IMR-90 (cell line): ENCODE measurements around the gene IL21R. TPM values are rescaled to one million over a fixed set of nuclear protein-coding genes. Genes with fewer than 3 reads are reported as not detected.

Experiments used
- ATAC-seq: fragments of 200-7000 bp; cut with Tn5 transposase; 2 replicates; pipeline ENCODE4 v1.9.1; 2020; ENCODE audit warnings: low read depth, mild to moderate bottlenecking, moderate library complexity
- BruUV-seq: library from RNA; stranded (reverse); fragments of 400-500 nt; replicated peaks from 2 replicates; lab custom pipeline; 2021; lab: Mats Ljungman, UMichigan
- CTCF ChIA-PET: fragments of 300-600 bp; formaldehyde crosslinking; extraction: SDS; loops from one replicate; lab custom pipeline; 2021; ENCODE audit warnings: antibody characterized with exemption; lab: Yijun Ruan, JAX
- POLR2A ChIA-PET: fragments of 300-600 bp; sonication (Branson Sonifier 250); formaldehyde crosslinking; loops from one replicate; lab custom pipeline; 2022; ENCODE audit warnings: antibody characterized with exemption; ENCODE audit not compliant: unreplicated experiment; lab: Charles Lee
- DNase-seq: peaks from one replicate; pipeline ENCODE4 v3.0.0; 2013
- H2AFZ ChIP-seq: replicated peaks from 2 replicates; pipeline ENCODE3; 2013; ENCODE audit warnings: low read length, mild to moderate bottlenecking; ENCODE audit not compliant: poor library complexity
- H2AK5ac ChIP-seq: 2 replicates; pipeline ENCODE4 v1.6.1; 2013; ENCODE audit warnings: low read depth, low read length, inconsistent platforms
- H2AK9ac ChIP-seq: replicated peaks from 2 replicates; pipeline ENCODE3; 2013; ENCODE audit warnings: mild to moderate bottlenecking, low read depth, low read length, moderate library complexity; ENCODE audit not compliant: poor library complexity
- H2BK120ac ChIP-seq: 2 replicates; pipeline ENCODE4 v1.6.1; 2013; ENCODE audit warnings: low read depth, low read length, inconsistent platforms
- H2BK15ac ChIP-seq: 3 replicates; pipeline ENCODE4 v1.6.1; 2013; ENCODE audit warnings: low read depth, low read length, inconsistent platforms
- H2BK20ac ChIP-seq: 2 replicates; pipeline ENCODE4 v1.6.1; 2013; ENCODE audit warnings: low read depth, mild to moderate bottlenecking, inconsistent platforms, low read length, moderate library complexity
- H2BK5ac ChIP-seq: 2 replicates; pipeline ENCODE4 v1.6.1; 2013; ENCODE audit warnings: mild to moderate bottlenecking, low read depth, low read length, inconsistent platforms; ENCODE audit not compliant: poor library complexity, severe bottlenecking
- H3K14ac ChIP-seq: replicated peaks from 2 replicates; pipeline ENCODE4 v1.6.1; 2013; ENCODE audit warnings: low read depth, low read length, inconsistent platforms
- H3K18ac ChIP-seq: 2 replicates; pipeline ENCODE4 v1.6.1; 2013; ENCODE audit warnings: low read depth, low read length, control low read depth
- H3K23ac ChIP-seq: 2 replicates; pipeline ENCODE4 v1.6.1; 2013; ENCODE audit warnings: low read depth, low read length, inconsistent platforms
- H3K27ac ChIP-seq: 2 replicates; pipeline ENCODE4 v1.5.1; 2013; ENCODE audit warnings: mild to moderate bottlenecking, control low read depth, low read length; ENCODE audit not compliant: insufficient read depth
- H3K27me3 ChIP-seq: 2 replicates; pipeline ENCODE4 v1.6.1; 2013; ENCODE audit warnings: low read length; ENCODE audit not compliant: control insufficient read depth, insufficient read depth
- H3K36me3 ChIP-seq: 2 replicates; pipeline ENCODE4 v1.6.1; 2013; ENCODE audit warnings: low read length, mixed read lengths; ENCODE audit not compliant: control insufficient read depth, insufficient read depth
- H3K4ac ChIP-seq: 2 replicates; pipeline ENCODE4 v1.6.1; 2013; ENCODE audit warnings: low read depth, low read length, inconsistent platforms
- H3K4me1 ChIP-seq: 2 replicates; pipeline ENCODE4 v1.6.1; 2013; ENCODE audit warnings: low read length, mixed read lengths; ENCODE audit not compliant: control insufficient read depth, insufficient read depth
- H3K4me2 ChIP-seq: 2 replicates; pipeline ENCODE4 v1.6.1; 2013; ENCODE audit warnings: low read depth, mild to moderate bottlenecking, control low read depth, low read length, moderate library complexity
- H3K4me3 ChIP-seq: 2 replicates; pipeline ENCODE4 v1.5.1; 2013; ENCODE audit warnings: low read depth, mild to moderate bottlenecking, control low read depth, low read length, moderate library complexity; ENCODE audit not compliant: insufficient read depth
- H3K56ac ChIP-seq: 2 replicates; pipeline ENCODE4 v1.6.1; 2013; ENCODE audit warnings: low read length, inconsistent platforms; ENCODE audit not compliant: insufficient read depth; ENCODE audit errors: extremely low read depth
- H3K79me1 ChIP-seq, 2 experiments: 2 replicates each; pipeline ENCODE4 v1.6.1; 2013; ENCODE audit warnings: low read length in 2 of 2, inconsistent platforms in 1 of 2, low read depth in 1 of 2
- H3K9ac ChIP-seq: 2 replicates; pipeline ENCODE4 v1.6.1; 2013; ENCODE audit warnings: low read depth, low read length, control low read depth
- H3K9me1 ChIP-seq: 2 replicates; pipeline ENCODE4 v1.6.1; 2013; ENCODE audit warnings: low read length, inconsistent platforms; ENCODE audit not compliant: insufficient read depth
- H3K9me3 ChIP-seq: 2 replicates; pipeline ENCODE4 v1.6.1; 2013; ENCODE audit warnings: low read length; ENCODE audit not compliant: control insufficient read depth, insufficient read depth
- H4K20me1 ChIP-seq: 2 replicates; pipeline ENCODE4 v1.6.1; 2013; ENCODE audit warnings: low read length, inconsistent platforms; ENCODE audit not compliant: insufficient read depth
- H4K5ac ChIP-seq: 2 replicates; pipeline ENCODE4 v1.6.1; 2013; ENCODE audit warnings: mild to moderate bottlenecking, low read depth, low read length, control low read depth
- H4K8ac ChIP-seq, 2 experiments: 2 replicates each; pipeline ENCODE4 v1.6.1; 2013; ENCODE audit warnings: low read depth in 2 of 2, low read length in 2 of 2, control low read depth in 1 of 2, inconsistent platforms in 1 of 2
- H4K91ac ChIP-seq: 2 replicates; pipeline ENCODE4 v1.6.1; 2013; ENCODE audit warnings: low read depth, low read length, inconsistent platforms; ENCODE audit not compliant: insufficient read depth
- BHLHE40 ChIP-seq: fragments of 150-350 bp; IDR thresholded peaks from 2 replicates; pipeline ENCODE4 v1.6.1; 2016; ENCODE audit warnings: mild to moderate bottlenecking, low read depth, low read length
- CEBPB ChIP-seq: IDR thresholded peaks from 2 replicates; pipeline ENCODE4 v1.6.1; 2012; ENCODE audit warnings: low read depth, low read length, improper control_type of control experiment
- CHD1 ChIP-seq: IDR thresholded peaks from 2 replicates; pipeline ENCODE4 v1.6.1; 2012; ENCODE audit warnings: low read depth, low read length, improper control_type of control experiment
- FOS ChIP-seq: fragments of 150-350 bp; IDR thresholded peaks from 2 replicates; pipeline ENCODE4 v1.6.1; 2016; ENCODE audit warnings: low read depth, low read length
- MAFK ChIP-seq: IDR thresholded peaks from 2 replicates; pipeline ENCODE4 v1.6.1; 2012; ENCODE audit warnings: low read depth, low read length, improper control_type of control experiment
- MXI1 ChIP-seq: IDR thresholded peaks from 2 replicates; pipeline ENCODE4 v1.6.1; 2012; ENCODE audit warnings: low read depth, mild to moderate bottlenecking, low read length, moderate library complexity, borderline replicate concordance
- RAD21 ChIP-seq: IDR thresholded peaks from 2 replicates; pipeline ENCODE4 v1.6.1; 2012; ENCODE audit warnings: low read length, improper control_type of control experiment
- RCOR1 ChIP-seq: IDR thresholded peaks from 2 replicates; pipeline ENCODE4 v1.6.1; 2012; ENCODE audit warnings: mild to moderate bottlenecking, low read length, improper control_type of control experiment; ENCODE audit not compliant: insufficient replicate concordance
- RFX5 ChIP-seq: IDR thresholded peaks from 2 replicates; pipeline ENCODE4 v1.8.0; 2012; ENCODE audit warnings: low read depth, mild to moderate bottlenecking, low read length, moderate library complexity
- SMC3 ChIP-seq: fragments of 150-350 bp; IDR thresholded peaks from 2 replicates; pipeline ENCODE4 v1.6.1; 2016; ENCODE audit warnings: low read depth, mild to moderate bottlenecking, antibody characterized with exemption, low read length, moderate library complexity
- WGBS, 2 experiments: methylation state at CpG; one replicate each; pipeline versions ENCODE4 v1.1.5 to v1.1.7; 2013; ENCODE audit warnings: missing lambda C conversion rate in 2 of 2; ENCODE audit not compliant: insufficient read length in 1 of 2; ENCODE audit errors: extremely low coverage in 2 of 2; 5-methylcytosine and 5-hydroxymethylcytosine counted together
- dilution Hi-C: fragments of 300-500 bp; cut with HindIII; formaldehyde crosslinking; loops from one replicate; pipeline ENCODE4 v1.14.3; 2018; ENCODE audit warnings: low sequenced_read_pairs; ENCODE audit not compliant: unreplicated experiment
- in situ Hi-C: fragments of 300-500 bp; cut with MboI; formaldehyde crosslinking; loops from 3 replicates; pipeline ENCODE4 v1.14.3; 2019; ENCODE audit warnings: low sequenced_read_pairs, inconsistent platforms, mixed read lengths
- intact Hi-C: fragments of 100-400 bp; cut with micrococcal nuclease; formaldehyde crosslinking; loops from 2 replicates; pipeline ENCODE4 v1.10.0; 2022
- polyA plus RNA-seq, 3 experiments: library from polyadenylated mRNA; depleted of rRNA; stranded (reverse); fragments of >200 nt; gene quantifications; 2 replicates each; pipeline ENCODE4 v1.2.3, GENCODE V29; 2012; ENCODE audit warnings: low replicate concordance in 1 of 3
- total RNA-seq: library from RNA; depleted of rRNA; stranded (reverse); fragments of >200 nt; gene quantifications from 2 replicates; pipeline ENCODE4 v1.2.3, GENCODE V29; 2012
- TF ChIP-seq, protein P1 (sequence below): fragments of 150-350 bp; IDR thresholded peaks from 2 replicates; pipeline ENCODE4 v1.6.1; 2016; ENCODE audit warnings: low read depth, mild to moderate bottlenecking, low read length, moderate library complexity, borderline replicate concordance
- TF ChIP-seq, protein P2 (sequence below): fragments of 150-350 bp; IDR thresholded peaks from 2 replicates; pipeline ENCODE4 v1.6.1; 2017; ENCODE audit warnings: mild to moderate bottlenecking, antibody characterized with exemption, low read length, low read depth

Gene IL21R
- total and polyA plus RNA-seq, 2 of the 4 experiments (the other 2 are of a cell fraction) = 0.72 to 0.97 TPM

DNA sequence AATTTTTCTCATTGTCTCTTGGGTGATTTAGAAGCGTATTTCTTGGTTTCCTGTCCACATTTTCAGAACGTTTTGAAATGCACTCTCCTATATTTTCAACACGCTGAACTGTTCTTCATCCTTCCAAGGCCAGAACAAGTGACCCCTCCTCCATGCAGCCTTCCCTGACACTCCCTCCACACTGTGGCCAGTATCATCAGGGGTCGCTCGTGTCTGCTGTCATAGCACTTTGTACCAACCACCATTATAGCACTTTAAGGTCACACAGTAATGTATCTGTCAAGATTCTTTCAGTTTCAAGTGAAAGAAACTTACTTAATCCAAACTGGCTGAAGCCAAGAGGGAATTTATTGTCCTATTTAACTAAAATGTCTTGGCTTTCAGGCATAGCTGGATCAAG lies 17.5 kb upstream of the IL21R start:
- no peak overlapping the region for H2BK5ac ChIP-seq
- H3K27ac ChIP-seq = no peak overlapping the region
- no peak overlapping the region for H2BK20ac ChIP-seq
- no peaks in the 10 kb centered on the region for H3K27me3 ChIP-seq
- H3K36me3 ChIP-seq = no peaks in the 10 kb centered on the region
- DNase-seq = no peak
- H2AK9ac ChIP-seq = no peak overlapping the region
- peaks cover 17% of the 10 kb centered on the region for H3K9me3 ChIP-seq
- CTCF ChIA-PET = no interaction called here
- BruUV-seq = no TSS peak
- ATAC-seq = no peak
- H3K18ac ChIP-seq = no peak overlapping the region
- TF ChIP-seq RAD21 = no peak
- TF ChIP-seq, protein P1, sequence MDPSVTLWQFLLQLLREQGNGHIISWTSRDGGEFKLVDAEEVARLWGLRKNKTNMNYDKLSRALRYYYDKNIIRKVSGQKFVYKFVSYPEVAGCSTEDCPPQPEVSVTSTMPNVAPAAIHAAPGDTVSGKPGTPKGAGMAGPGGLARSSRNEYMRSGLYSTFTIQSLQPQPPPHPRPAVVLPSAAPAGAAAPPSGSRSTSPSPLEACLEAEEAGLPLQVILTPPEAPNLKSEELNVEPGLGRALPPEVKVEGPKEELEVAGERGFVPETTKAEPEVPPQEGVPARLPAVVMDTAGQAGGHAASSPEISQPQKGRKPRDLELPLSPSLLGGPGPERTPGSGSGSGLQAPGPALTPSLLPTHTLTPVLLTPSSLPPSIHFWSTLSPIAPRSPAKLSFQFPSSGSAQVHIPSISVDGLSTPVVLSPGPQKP = no peak
- TF ChIP-seq, protein P2, sequence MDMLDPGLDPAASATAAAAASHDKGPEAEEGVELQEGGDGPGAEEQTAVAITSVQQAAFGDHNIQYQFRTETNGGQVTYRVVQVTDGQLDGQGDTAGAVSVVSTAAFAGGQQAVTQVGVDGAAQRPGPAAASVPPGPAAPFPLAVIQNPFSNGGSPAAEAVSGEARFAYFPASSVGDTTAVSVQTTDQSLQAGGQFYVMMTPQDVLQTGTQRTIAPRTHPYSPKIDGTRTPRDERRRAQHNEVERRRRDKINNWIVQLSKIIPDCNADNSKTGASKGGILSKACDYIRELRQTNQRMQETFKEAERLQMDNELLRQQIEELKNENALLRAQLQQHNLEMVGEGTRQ = no peak
- no peak for TF ChIP-seq CHD1
- no peak for TF ChIP-seq RCOR1
- TF ChIP-seq BHLHE40 = no peak
- no peak for TF ChIP-seq CEBPB
- TF ChIP-seq RFX5 = no peak
- TF ChIP-seq SMC3 = no peak
- TF ChIP-seq MAFK = no peak
- TF ChIP-seq FOS = no peak
- no peak for TF ChIP-seq MXI1
- no peak overlapping the region for H4K5ac ChIP-seq
- WGBS, 2 experiments = 61% methylated on average over 3 of the region's 5 CpGs; no CpG with 5 or more reads in 1 of the 2 experiments
- H4K8ac ChIP-seq = no peak overlapping the region
- H4K91ac ChIP-seq = no peak overlapping the region
- dilution Hi-C loops (no loop called here), in situ Hi-C loops (loop anchor here (25.0 kb wide), 1 partner anchor 1547 kb away; no protein-coding TSS in a partner anchor), intact Hi-C loops (no loop called here)
- no peak overlapping the region for H3K4ac ChIP-seq
- H3K9ac ChIP-seq = no peak overlapping the region
- POLR2A ChIA-PET = no interaction called here
- no peak overlapping the region for H2AFZ ChIP-seq
- no peak overlapping the region for H3K56ac ChIP-seq
- no peak overlapping the region for H2BK120ac ChIP-seq
- no peaks in the 10 kb centered on the region for H3K79me1 ChIP-seq
- no peaks in the 10 kb centered on the region for H3K9me1 ChIP-seq
- no peak overlapping the region for H3K14ac ChIP-seq
- no peaks in the 10 kb centered on the region for H4K20me1 ChIP-seq
- no peak overlapping the region for H2BK15ac ChIP-seq
- H3K23ac ChIP-seq = no peak overlapping the region
- no peak overlapping the region for H3K4me3 ChIP-seq
- no peak overlapping the region for H2AK5ac ChIP-seq
- no peaks in the 10 kb centered on the region for H3K4me1 ChIP-seq
- no peak overlapping the region for H3K4me2 ChIP-seq
